Tibial nerve (tissue), 4 donors: ENCODE results near the gene EP400.

Experiments
- EP300 ChIP-seq, 2 donors: sonication (generic); formaldehyde crosslinking; IDR thresholded peaks; one replicate each; pipeline ENCODE4 v1.6.1; 2017; ENCODE audit warnings: antibody characterized with exemption in 2 of 2, mild to moderate bottlenecking in 1 of 2
- TF ChIP-seq, protein P1 (sequence below), 5 experiments: fragments of 200-600 bp in 3 of 5; fragments of 450-650 bp in 2 of 5; sonication (generic) in 3 of 5; IDR thresholded peaks; one replicate each; pipeline ENCODE4 v1.5.1; 2016 to 2019; ENCODE audit warnings: antibody characterized with exemption in 5 of 5, mild to moderate bottlenecking in 3 of 5, moderate library complexity in 2 of 5

DNA sequence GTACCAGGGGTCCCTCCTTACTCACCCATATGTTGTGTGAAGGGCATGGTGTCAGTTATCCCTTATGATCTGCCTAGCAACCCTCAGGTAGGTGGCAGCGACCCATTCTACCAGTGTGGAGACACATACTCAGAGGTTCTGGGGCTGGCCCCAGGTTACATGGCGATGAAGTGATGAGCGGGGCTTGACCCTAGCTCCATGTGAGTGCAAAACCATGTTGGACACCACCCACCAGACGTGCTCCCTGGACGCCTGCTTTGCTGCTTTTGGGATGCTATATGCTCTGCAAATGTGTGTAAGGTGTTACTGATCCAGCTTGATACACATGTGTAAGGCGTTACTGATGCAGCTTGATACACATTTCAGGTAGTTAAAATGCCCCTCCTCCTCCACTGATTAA lies 33.3 kb downstream of the EP400 start:
- TF ChIP-seq, protein P1, sequence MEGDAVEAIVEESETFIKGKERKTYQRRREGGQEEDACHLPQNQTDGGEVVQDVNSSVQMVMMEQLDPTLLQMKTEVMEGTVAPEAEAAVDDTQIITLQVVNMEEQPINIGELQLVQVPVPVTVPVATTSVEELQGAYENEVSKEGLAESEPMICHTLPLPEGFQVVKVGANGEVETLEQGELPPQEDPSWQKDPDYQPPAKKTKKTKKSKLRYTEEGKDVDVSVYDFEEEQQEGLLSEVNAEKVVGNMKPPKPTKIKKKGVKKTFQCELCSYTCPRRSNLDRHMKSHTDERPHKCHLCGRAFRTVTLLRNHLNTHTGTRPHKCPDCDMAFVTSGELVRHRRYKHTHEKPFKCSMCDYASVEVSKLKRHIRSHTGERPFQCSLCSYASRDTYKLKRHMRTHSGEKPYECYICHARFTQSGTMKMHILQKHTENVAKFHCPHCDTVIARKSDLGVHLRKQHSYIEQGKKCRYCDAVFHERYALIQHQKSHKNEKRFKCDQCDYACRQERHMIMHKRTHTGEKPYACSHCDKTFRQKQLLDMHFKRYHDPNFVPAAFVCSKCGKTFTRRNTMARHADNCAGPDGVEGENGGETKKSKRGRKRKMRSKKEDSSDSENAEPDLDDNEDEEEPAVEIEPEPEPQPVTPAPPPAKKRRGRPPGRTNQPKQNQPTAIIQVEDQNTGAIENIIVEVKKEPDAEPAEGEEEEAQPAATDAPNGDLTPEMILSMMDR (IDR thresholded peaks at IDR 0.05), result no peak
- no peak for TF ChIP-seq EP300 (IDR thresholded peaks at IDR 0.05)
